Esophagus squamous epithelium (tissue), 5 donors: ENCODE results near the gene AKR1D1. TPM values are rescaled to one million over a fixed set of nuclear protein-coding genes. Genes with fewer than 3 reads are reported as not detected.

Experiments
- DNase-seq: peaks from one replicate; lab custom pipeline; 2025; lab: John Stamatoyannopoulos, UW
- H3K27ac ChIP-seq, 4 donors: fragments of 200-600 bp; sonication (generic); one replicate each; pipeline ENCODE4 v1.5.1; 2016 to 2019; ENCODE audit warnings: mild to moderate bottlenecking in 1 of 4
- H3K27me3 ChIP-seq, 4 donors: fragments of 200-600 bp; sonication (generic); 1 replicate in 3 of 4; 2 replicates in 1 of 4; pipeline versions ENCODE4 v1.5.1 to v1.6.0; 2017 to 2021; ENCODE audit warnings: antibody characterized with exemption in 1 of 4
- H3K36me3 ChIP-seq, 3 donors: fragments of 200-600 bp; sonication (generic); one replicate each; pipeline ENCODE4 v1.5.1; 2016 to 2019
- H3K4me1 ChIP-seq, 3 donors: fragments of 200-600 bp; sonication (generic); one replicate each; pipeline ENCODE4 v1.5.1; 2017 to 2019
- H3K4me3 ChIP-seq, 4 donors: fragments of 200-600 bp; sonication (generic); 1 replicate in 3 of 4; 2 replicates in 1 of 4; pipeline ENCODE4 v1.5.1; 2016 to 2019; ENCODE audit warnings: mild to moderate bottlenecking in 2 of 4, moderate library complexity in 1 of 4
- H3K9me3 ChIP-seq, 3 donors: fragments of 200-600 bp; sonication (generic); one replicate each; pipeline ENCODE4 v1.5.1; 2016 to 2019
- CTCF ChIP-seq, 6 experiments: fragments of 450-650 bp in 4 of 6; fragments of 200-600 bp in 2 of 6; sonication (generic) in 2 of 6; IDR thresholded peaks; one replicate each; pipeline ENCODE4 v1.5.1; 2016 to 2019; ENCODE audit warnings: antibody characterized with exemption in 6 of 6, mild to moderate bottlenecking in 4 of 6, moderate library complexity in 4 of 6
- POLR2A ChIP-seq, 4 donors: fragments of 450-650 bp; IDR thresholded peaks; one replicate each; pipeline ENCODE4 v1.6.1; 2017; ENCODE audit warnings: antibody characterized with exemption in 4 of 4, mild to moderate bottlenecking in 4 of 4, moderate library complexity in 3 of 4
- WGBS, 2 donors: methylation state at CpG; one replicate each; pipeline ENCODE4 v1.1.5; 2018; 5-methylcytosine and 5-hydroxymethylcytosine counted together
- intact Hi-C: fragments of 100-400 bp; cut with DNase I; formaldehyde crosslinking; loops from one replicate; pipeline ENCODE4 v1.15.0; 2022
- total RNA-seq, 4 donors: library from RNA; depleted of rRNA; stranded (reverse); fragments of >200 nt; gene quantifications; one replicate each; pipeline ENCODE4 v1.1.0, GENCODE V29; 2016
- donor health status: DM: yes; HTN: yes; CAD: no.

AKR1D1 gene
- total RNA-seq, 4 donors from 2014 or later: not detected

GRCh38 chr7:138064856-138065357 lies 11.4 kb upstream of the AKR1D1 start:
- Histone ChIP-seq H3K9me3 (no peaks in the 10 kb centered on the region), H3K27ac (no peak overlapping the region), H3K4me3 (no peak overlapping the region), H3K27me3 (no peaks in the 10 kb centered on the region), H3K36me3 (no peaks in the 10 kb centered on the region), H3K4me1 (no peaks in the 10 kb centered on the region)
- no peak for DNase-seq
- intact Hi-C loops: no loop called here
- TF ChIP-seq POLR2A (IDR thresholded peaks at IDR 0.05) (no peak), CTCF (IDR thresholded peaks at IDR 0.05) (no peak)
- 58 to 70% methylated on average over 5 of the region's 5 CpGs for WGBS, 2 donors

GRCh38 chr7:138065827-138066226 lies 10.4 kb upstream of the AKR1D1 start:
- no peaks in the 10 kb centered on the region for H3K9me3 ChIP-seq
- H3K27ac ChIP-seq: no peak overlapping the region
- WGBS, 2 donors: 31% methylated on average over 1 of the region's 1 CpG
- intact Hi-C loops: no loop called here
- no peak overlapping the region for H3K4me3 ChIP-seq
- TF ChIP-seq CTCF (IDR thresholded peaks at IDR 0.05) (no peak), POLR2A (IDR thresholded peaks at IDR 0.05) (no peak)
- H3K4me1 ChIP-seq: no peaks in the 10 kb centered on the region
- no peaks in the 10 kb centered on the region for H3K36me3 ChIP-seq
- DNase-seq: no peak
- H3K27me3 ChIP-seq: no peaks in the 10 kb centered on the region

- WGBS, 2 donors: 15 to 63% methylated on average over 1 of the region's 1 CpG
- no peaks in the 10 kb centered on the region for H3K36me3 ChIP-seq
- H3K27me3 ChIP-seq: no peaks in the 10 kb centered on the region
- no peak for DNase-seq
- H3K27ac ChIP-seq: no peak overlapping the region
- H3K4me1 ChIP-seq: no peaks in the 10 kb centered on the region
- intact Hi-C loops: no loop called here
- no peaks in the 10 kb centered on the region for H3K9me3 ChIP-seq
- no peak for TF ChIP-seq CTCF (IDR thresholded peaks at IDR 0.05)
- TF ChIP-seq POLR2A (IDR thresholded peaks at IDR 0.05): no peak
- H3K4me3 ChIP-seq: no peak overlapping the region
These were observed 9.3 kb upstream of the AKR1D1 start for GRCh38 chr7:138066954-138067394.

GRCh38 chr7:138067774-138068173 lies 8.5 kb upstream of the AKR1D1 start:
- intact Hi-C loops: no loop called here
- no peak overlapping the region for H3K27ac ChIP-seq
- H3K36me3 ChIP-seq: no peaks in the 10 kb centered on the region
- H3K4me1 ChIP-seq: no peaks in the 10 kb centered on the region
- no peak for DNase-seq
- WGBS, 2 donors: 89 to 90% methylated on average over 3 of the region's 3 CpGs
- TF ChIP-seq CTCF (IDR thresholded peaks at IDR 0.05): no peak
- no peak for TF ChIP-seq POLR2A (IDR thresholded peaks at IDR 0.05)
- H3K27me3 ChIP-seq: no peaks in the 10 kb centered on the region
- H3K9me3 ChIP-seq: no peaks in the 10 kb centered on the region
- no peak overlapping the region for H3K4me3 ChIP-seq

GRCh38 chr7:138070908-138071307 lies 5.4 kb upstream of the AKR1D1 start:
- Histone ChIP-seq H3K4me1 (no peaks in the 10 kb centered on the region), H3K27me3 (no peaks in the 10 kb centered on the region), H3K4me3 (no peak overlapping the region), H3K27ac (no peak overlapping the region), H3K9me3 (no peaks in the 10 kb centered on the region), H3K36me3 (no peaks in the 10 kb centered on the region)
- no peak for TF ChIP-seq POLR2A (IDR thresholded peaks at IDR 0.05)
- TF ChIP-seq CTCF (IDR thresholded peaks at IDR 0.05): no peak
- WGBS, 2 donors: 57 to 59% methylated on average over 2 of the region's 2 CpGs
- intact Hi-C loops: no loop called here
- DNase-seq: no peak
